CD4-positive, alpha-beta T cell treated with Interleukin-17A for 1 hour (primary cell): ENCODE data around the gene FEM1A.
A peak's percentile ranks its signal among the peaks of the same experiment; 100 is the strongest.
"Not testable (repeated sequence)": the region's sequence is repeated elsewhere in the genome, so short reads cannot be mapped to it uniquely, and the experiment has no call there.

Source experiments
- DNase-seq: peaks from one replicate; pipeline ENCODE4 v3.0.0-alpha.2; 2020

Gene FEM1A

DNA sequence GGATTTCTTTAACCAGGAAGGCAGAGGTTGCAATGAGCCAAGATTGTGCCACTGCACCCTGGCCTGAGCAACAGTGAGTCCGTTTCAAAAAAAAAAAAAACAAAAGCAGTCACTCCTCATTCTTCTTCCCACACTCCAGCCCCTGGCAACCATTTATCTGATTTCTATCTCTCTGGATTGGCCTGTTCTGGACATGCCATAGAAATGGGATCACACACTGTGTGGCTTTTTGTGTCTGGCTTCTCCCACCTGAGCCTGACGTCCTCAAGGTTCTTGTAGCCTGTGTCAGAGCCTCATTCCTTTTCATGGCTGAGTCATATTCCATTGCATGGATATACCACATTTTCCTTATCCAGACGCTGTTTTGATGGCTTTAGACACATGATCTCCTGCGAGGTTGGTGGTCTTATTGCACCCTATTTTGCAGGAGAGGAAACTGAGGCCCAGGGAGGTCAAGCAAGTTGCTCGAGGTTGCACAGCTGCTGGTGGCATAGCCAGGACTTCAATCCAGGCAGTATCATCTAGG, 15.8 kb upstream of the FEM1A start:
- DNase-seq, result no peak

DNA sequence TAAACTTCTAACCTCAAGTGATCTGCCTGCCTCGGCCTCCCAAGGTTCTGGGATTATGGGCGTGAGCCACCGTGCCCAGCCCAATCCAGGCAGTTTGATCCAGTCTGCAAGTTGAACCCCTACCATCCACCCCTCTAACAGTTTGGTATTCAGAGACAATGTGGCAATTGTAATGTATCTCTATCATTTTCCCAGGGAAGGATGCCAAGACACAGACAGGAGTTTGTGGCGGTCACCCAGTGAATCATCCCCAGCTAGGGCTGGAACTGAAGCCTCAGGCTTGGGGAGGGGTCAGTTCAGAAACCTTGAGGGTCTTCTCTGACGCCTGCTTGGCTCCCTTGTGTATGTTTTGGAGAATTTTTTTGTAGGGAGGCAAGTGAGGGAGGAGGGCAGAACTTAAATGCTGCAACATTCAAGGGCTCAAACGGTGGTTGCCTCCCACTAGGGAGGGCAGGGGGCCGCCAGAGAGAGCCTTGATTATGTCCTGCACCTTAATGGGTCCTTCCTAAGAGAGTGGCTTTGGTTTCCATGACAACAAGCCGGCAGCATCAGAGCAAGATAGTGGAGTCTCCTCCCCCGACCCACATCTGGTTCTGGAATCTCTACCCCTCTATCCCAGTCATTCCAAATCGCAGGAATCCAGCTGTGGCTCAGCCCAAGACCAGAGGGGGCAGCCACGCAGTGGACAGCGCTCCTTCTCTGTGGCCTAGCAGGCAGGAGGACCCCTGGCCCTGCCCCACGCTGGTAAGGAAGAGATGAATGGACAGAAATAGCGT, 14.9 kb upstream of the FEM1A start:
- no peak for DNase-seq

DNA sequence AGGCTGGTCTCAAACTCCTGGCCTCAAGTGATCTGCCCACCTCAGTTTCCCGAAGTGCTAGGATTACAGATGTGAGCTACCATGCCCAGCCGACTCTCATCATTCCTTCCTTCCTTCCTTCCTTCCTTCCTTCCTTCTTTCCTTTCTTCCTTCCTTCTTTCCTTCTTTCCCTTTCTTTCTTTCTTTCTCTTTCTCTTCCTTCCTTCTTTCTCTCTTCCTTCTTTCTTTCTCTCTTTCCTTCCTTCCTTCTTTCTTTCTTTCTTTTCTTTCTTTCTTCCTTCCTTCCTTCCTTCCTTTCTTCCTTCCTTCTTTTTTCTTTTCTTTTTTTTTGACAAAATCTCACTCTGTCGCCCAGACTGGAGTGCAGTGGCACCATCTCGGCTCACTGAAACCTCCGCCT, 13.4 kb upstream of the FEM1A start:
- DNase-seq, result not testable (repeated sequence)

DNA sequence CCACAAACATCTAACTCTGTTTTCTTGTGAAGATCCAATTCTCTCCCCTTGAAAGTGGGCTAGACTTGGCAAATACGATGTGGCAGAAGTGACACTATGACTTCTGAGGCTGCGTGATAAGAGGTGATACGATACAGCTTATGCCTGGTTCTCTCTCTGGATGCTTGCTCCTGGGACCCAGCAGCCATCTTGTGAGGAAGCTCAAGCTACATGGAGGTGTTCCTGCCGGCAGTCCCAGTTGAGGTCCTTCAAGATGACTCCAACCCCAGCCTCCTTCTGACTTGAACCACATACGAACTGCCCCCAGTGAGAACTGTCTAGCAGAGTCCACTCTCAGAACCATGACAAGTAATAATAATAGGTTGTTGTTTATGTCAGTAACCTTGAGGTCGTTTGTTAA, 10.7 kb upstream of the FEM1A start:
- no peak for DNase-seq

DNA sequence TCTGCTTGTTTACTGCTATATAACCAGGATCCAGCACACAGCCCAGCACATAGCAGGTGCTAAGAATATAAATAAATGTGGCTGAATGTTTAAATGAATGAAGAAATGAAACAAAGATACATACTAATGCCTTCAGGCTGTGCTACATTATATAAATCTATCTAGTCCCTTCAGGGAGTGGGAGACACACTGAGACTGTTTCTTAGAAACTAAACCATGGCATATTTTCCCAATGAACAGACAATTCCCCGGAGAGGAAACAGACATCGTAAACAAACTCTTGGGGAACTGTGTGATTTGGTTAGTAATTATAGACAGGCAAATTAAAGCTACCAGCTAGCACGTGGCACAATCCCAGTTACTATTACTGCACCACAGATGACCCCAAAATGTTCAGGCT, 9.7 kb upstream of the FEM1A start:
- no peak for DNase-seq

DNA sequence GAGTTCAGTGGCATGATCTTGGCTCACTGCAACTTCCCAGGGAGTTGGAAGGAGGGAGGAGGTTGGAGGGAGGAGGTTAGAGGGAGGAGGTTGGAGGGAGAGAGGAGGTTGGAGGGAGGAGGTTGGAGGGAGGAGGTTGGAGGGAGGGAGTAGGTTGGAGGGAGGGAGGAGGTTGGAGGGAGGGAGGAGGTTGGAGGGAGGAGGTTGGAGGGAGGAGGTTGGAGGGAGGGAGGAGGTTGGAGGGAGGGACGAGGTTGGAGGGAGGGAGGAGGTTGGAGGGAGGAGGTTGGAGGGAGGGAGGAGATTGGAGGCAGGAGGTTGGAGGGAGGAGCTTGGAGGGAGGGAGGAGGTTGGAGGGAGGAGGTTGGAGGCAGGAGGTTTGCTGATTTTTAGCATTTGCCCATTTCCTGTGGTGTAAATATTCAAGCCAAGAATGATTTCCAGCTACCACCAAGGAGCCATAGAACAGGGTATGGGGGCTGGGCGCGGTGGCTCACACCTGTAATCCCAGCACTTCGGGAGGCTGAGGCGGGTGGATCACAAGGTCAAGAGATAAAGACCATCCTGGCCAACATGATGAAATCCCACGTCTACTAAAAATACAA, 5.0 kb upstream of the FEM1A start:
- not testable (repeated sequence) for DNase-seq

DNA sequence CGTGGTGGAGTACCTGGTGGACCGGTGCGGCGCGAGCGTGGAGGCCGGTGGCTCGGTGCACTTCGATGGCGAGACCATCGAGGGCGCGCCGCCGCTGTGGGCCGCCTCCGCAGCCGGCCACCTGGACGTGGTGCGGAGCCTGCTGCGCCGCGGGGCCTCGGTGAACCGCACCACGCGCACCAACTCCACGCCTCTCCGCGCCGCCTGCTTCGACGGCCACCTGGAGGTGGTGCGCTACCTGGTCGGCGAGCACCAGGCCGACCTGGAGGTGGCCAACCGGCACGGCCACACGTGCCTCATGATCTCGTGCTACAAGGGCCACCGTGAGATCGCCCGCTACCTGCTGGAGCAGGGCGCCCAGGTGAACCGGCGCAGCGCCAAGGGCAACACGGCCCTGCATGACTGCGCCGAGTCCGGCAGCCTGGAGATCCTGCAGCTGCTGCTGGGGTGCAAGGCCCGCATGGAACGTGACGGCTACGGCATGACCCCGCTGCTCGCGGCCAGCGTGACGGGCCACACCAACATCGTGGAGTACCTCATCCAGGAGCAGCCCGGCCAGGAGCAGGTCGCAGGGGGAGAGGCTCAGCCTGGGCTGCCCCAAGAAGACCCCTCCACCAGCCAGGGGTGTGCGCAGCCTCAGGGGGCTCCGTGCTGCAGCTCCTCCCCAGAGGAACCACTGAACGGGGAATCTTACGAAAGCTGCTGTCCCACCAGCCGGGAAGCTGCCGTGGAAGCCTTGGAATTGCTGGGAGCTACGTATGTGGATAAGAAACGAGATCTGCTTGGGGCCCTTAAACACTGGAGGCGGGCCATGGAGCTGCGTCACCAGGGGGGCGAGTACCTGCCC, 708 bp downstream of the FEM1A start:
- DNase-seq, result not testable (repeated sequence)

DNA sequence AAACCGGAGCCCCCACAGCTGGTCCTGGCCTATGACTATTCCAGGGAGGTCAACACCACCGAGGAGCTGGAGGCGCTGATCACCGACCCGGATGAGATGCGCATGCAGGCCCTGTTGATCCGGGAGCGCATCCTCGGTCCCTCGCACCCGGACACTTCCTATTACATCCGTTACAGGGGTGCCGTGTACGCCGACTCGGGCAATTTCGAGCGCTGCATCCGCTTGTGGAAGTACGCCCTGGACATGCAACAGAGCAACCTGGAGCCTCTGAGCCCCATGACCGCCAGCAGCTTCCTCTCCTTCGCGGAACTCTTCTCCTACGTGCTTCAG, 1.3 kb downstream of the FEM1A start:
- DNase-seq, result not testable (repeated sequence)

DNA sequence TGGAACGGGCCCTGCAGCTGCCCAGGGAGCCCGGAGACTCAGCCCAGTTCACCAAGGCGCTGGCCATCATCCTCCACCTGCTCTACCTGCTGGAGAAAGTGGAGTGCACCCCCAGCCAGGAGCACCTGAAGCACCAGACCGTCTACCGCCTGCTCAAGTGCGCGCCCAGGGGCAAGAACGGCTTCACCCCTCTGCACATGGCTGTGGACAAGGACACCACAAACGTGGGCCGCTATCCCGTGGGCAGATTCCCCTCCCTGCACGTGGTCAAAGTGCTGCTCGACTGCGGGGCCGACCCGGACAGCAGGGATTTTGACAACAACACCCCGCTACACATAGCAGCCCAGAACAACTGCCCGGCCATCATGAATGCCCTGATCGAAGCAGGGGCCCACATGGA, 1.7 kb downstream of the FEM1A start:
- DNase-seq, result not testable (repeated sequence)

DNA sequence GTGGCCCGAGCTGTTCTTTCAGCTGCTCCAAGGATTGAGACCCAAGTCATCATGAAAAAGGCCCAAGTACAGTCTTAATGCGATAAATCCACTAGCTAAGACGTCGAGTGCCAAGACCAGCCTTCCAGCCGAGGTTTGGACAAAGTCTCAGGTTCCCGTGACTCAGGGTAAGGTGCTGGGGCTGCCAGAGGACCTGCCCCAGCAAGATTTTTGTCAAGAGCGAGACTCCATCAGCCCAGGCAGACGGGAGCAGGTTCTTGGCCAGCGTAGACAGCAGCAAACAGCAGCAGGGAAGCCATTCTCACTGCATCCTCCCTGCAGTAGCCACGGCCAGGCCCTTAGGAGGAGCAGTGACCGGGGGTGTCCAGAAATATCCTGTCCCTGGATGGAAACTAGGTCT, 3.4 kb downstream of the FEM1A start:
- no peak for DNase-seq

DNA sequence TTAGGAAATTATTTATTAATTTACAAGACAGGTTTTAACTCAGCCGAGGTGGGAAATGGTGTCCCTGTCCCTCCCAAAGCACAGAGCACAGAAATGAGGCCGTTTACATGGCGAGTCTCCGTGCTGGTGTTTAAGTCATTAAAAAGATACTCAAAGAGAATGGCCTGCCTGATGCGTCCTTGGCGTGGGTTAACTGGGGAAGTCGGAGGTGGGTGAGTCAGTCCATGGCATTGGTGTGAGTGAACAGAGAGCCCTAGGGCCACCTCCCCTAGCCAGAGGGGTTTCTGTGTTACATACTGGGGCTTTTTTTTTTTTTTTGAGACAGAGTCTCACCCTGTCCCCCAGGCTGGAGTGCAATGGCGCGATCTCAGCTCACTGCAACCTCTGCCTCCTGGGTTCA, 3.9 kb downstream of the FEM1A start:
- DNase-seq, result no peak

DNA sequence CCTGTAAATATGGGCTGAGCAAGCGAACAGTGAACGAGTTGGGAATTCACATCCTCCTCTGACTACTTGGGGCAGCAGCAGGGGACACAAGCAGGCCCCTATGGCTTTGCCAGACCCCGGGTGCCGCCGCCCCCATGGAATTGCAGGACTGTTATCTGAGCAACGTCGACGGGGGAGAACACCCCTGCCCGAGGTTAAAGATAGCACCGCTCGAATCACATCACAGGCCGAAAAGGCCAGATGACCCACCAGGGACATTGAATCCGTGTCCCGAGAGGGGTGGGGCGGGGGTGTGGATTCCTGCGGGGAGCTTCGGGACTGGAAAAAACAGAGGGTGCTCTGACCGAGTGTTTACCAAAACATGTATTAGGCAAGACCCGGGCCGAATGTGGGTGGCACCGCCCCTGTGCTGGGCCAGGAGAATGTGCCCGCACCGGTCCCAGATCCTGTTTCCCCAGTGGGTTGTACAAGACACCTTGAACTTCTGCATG, 9.1 kb downstream of the FEM1A start:
- DNase-seq, result no peak

DNA sequence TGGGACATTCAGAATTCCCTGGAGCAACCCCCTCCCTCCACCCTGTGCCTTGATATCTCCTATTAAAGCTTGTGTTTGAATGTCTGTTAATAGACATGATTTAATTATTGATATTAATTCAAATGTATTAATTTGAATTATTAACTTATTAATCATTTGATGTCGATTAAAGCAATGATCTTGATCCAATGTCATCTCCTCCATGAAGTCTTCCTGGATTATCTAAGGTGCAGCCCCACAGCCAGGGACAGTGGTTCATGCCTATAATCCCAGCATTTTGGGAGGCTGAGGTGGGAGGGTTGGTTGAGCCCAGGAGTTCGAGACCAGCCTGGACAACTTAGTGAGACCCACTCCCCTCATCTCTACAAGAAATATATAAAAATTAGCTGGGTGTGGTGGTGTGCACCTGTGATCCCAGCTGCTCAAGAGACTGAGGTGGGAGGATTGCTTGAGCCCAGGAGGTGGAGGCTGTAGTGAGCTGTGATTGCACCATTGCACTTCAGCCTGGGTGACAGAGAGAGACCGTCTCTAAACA, 9.6 kb downstream of the FEM1A start:
- DNase-seq, result no peak

DNA sequence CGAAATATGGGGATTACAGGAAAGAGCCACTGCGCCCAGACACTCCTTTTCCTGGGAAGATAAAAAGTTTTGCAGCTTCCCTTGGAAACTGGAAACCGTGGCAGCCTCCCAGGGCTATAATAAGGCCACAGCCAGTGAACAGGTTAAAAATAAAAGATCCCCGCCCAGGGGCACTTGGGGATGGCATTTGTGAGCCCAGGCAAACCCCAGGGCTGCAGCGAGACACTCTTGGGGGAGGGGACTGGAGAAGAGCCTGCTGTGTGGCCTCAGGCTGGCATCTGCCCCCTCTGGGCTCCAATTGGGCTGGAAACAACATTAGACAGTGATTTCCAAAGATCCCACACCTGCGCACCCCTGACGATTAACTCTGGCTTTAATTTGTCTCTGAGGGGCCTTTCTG, 11.2 kb downstream of the FEM1A start:
- no peak for DNase-seq

DNA sequence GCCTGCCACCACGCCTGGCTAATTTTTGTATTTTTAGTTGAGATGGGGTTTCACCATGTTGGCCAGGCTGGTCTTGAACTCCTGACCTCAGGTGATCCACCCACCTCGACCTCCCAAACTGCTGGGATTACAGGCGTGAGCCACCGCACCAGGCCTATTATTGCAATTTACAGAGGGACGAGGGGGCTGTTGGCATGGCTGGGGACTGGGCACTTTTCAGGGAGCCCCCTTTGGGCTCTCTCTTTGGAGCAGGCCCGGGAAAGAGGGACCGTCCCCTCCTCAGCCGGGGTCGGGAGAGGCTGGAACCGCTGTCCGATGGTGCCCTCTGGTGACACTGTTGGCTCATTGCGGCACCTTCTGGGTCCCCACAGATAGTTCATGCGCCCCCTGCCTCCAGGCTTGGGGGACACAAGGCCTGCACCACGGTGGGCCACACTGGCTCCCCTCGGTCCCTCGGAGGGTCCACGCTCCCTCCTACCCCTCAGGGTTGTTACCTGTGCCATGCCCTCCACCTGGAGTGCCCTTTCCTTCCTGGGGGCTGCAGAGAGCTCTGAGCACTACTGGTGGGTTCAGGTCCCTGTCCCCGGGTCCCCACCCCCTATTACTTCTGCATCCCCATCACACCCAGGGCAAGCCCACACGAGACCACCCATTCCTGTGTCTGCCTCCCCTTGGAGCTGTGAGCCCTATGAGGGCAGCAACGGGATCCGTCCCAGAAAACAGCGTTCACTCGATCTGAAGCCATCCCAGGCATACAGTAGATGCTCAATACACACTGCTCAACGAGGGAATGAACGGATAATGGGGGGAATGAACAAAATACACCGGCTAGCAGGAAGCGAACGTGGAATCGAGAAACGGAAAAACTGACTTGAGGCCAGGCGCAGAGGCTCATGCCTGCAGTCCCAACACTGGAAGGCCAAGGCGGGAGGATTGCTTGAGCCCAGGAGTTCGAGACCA, 12.5 kb downstream of the FEM1A start:
- peak; percentile 70 for DNase-seq

DNA sequence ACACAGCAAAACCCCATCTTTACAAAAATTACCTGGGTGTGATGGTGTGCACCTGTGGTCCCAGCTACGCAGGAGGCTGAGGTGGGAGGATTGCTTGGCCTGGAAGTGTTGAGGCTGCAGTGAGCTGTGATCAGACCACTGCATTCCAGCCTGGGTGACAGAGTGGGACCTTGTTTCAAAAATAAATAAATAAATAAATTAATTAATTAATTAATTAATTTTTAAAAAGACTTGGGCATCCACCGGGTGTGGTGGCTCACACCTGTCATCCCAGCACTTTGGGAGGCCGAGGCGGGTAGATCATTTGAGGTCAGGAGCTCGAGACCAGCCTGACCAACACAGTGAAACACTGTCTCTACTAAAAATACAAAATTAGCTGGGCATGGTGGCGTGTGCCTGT, 13.6 kb downstream of the FEM1A start:
- not testable (repeated sequence) for DNase-seq

DNA sequence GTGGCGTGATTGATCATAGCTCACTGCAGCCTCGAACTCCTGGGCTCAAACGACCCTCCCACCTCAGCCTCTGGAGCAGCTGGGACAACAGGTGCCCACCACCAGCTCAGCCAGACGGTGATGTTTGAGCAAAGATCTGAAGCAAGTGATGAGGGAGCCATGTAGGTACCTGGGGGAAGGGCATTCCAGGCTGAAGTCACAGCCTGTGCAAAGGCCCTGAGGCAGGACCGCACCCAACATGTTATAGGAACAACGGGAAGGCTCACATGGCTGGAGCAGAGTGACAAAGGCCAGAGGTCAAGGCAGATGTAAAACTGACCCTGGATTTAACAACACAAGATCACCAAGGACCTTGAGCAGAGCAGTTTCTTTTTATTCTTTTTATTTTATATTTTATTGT, 14.8 kb downstream of the FEM1A start:
- no peak for DNase-seq

DNA sequence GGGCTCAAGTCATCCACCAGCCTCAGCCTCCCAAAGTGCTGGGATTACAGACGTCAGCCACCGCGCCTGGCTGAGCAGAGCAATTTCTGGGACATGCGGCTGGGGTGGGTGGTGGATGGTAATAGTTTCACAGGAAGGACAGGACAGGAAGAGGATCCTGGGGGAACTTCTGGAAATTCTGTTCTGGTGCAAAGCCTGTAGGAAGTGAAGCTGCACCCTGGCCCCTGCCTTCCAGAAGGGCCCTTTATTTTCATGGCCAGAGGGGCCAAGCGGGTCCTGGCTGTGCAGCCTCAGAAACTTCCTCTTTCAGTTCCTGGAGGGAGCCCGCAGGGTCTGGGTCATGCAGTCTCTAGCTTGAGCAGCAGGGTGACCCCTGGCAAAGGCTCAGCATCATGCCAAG, 15.7 kb downstream of the FEM1A start:
- no peak for DNase-seq

DNA sequence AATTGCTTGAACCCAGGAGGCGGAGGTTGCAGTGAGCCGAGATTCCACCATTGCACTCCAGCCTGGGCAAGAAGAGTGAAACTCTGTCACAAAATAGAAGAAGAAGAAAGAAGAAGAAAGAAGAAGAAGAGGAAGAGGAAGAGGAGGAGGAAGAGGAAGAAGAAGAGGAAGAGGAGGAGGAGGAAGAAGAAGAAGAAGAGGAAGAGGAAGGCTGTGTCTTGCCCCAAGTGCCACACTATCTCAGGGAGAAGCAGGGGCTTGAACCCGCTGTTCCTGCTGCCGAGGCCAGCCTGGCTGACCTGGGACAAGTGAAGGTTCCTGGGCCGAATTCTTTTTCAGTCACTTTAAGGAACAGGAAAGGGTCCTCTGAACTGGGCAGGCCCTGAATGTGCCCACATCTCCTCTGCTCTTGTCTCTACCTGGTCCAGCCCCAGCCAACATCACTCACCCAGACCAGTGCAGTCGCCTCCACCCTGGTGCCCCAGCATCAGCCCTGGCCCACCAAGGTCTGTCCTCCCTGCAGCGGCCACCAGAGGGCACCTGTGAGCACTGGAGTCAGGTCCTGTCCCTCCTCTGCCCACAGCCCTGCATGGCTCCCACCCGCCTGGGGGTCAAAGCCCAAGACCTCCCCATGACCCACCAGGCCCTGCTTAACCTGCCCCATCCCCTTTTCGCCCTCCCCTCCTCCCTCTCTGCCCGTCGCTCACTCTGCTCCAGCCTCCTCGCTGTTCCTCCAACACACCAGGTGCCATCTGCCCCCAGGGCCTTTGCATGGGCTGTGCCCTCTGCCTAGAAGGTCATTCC, 20.0 kb downstream of the FEM1A start:
- DNase-seq, result peak; percentile 87

DNA sequence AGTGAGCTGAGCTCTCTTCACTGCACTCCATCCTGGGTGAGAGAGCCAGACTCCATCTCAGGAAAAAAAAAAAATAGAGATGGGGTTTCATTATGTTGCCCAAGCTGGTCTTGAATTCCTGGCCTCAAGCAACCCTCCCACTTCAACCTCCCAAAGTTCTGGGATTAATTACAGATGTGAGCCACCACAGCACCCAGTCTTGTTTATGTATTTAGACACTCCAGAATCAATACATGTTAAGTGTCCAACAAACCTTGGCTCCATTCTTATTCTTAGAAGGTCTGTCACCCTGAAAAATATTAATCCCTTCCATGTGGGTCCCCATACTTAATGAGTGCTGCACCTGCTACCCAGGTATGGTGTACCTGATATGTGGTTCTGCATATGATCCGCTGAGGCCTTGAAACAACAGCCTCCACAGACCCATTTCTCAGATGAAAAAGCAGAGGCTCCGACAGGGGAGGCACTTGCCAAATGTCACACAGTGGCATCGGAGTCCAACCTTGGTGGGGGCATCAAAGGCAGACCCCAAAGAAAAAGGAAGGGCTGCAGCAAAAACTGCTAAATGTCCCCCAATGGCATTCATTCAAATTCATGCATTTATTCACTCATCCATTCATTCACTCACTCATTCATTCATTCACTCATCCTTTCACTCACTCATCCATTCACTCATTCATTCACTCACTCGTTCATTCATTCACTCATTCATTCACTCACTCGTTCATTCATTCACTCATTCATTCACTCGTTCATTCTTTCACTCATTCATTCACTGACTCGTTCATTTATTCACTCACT, 23.3 kb downstream of the FEM1A start:
- no peak for DNase-seq
